Stimulated activated CD4-positive, alpha-beta T cell treated with anti-CD3 and anti-CD28 coated beads, Interleukin-15, amount 100 ng/mL, for 48 hours (primary cell): ENCODE results near the gene ADAM8.

Source experiments
- DNase-seq, 2 donors: peaks; one replicate each; pipeline ENCODE4 v3.0.0-alpha.2; 2020; ENCODE audit warnings: low read depth in 2 of 2

Gene ADAM8

DNA sequence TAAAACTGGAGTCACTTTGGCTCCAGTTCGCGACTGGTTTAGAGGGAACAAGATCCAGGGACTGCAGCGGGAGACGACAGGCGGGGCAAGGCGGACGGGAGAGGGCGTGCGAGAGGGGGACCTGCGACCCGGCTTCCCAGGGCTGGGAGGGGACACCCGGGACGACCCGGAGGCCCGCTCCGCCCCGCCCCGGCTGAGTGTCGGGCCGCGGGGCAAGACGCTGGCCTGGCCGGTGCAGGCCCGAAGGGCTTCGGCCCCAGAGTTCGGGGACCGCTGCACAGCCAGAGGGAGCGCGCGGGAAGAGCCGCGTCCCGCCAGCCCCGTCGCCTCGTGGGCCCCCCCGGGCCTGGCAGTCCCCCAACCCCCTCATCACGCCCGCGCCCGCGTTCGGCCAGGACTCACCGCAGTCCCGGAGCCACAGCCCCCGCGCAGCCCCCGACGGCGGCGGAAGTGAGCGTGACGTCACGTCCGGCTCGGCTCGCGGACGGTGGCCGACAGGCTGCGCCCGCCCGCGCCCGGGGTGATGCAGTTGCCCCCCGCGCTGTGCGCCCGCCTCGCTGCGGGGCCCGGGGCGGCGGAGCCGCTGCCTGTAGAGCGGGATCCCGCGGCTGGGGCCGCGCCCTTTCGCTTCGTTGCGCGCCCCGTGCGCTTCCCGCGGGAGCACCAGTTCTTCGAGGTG, 31.9 kb upstream of the ADAM8 start, which contains the start of the genes TUBGCP2 and ZNF511:
Gene TUBGCP2, minus strand, starts transcription at position 452 of the 679 bp plus-strand sequence. CDS start 5,931 bp downstream, outside the sequence.
Gene ZNF511, plus strand, starts transcription at position 494 of the 679 bp plus-strand sequence. Its CDS starts 30 bp downstream, at position 524.
- DNase-seq, result peak; percentile 81 to 86

DNA sequence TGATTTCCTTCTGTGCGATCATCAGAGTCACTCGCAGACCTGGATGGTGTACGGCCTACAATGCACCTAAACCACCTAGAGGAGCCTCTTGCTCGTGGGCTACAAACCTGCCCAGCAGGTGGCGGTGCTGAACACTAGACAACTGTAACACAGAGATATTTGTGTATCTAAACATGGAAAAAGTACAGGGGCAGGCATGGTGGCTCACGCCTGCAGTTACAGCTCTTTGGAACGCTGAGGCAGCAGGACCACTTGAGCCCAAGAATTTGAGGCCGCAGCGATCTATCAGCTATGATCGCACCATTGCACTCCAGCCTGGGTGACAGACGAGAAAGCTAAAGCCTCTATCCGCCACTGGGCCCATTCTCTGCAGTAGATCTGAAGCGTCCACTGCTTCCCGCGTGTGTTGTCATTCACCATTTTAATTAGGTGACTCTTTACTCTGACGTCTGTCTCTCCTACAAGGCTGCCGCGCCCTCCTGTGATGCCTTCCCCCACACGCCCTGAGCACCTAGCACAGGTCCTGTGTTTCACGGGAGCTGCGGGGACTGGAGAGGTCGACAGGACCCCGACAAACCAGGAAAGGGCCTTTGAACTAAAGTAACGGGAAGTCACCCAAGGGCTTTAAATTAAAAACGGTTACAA, 31.2 kb upstream of the ADAM8 start:
- DNase-seq, result peak; percentile 69 to 81

DNA sequence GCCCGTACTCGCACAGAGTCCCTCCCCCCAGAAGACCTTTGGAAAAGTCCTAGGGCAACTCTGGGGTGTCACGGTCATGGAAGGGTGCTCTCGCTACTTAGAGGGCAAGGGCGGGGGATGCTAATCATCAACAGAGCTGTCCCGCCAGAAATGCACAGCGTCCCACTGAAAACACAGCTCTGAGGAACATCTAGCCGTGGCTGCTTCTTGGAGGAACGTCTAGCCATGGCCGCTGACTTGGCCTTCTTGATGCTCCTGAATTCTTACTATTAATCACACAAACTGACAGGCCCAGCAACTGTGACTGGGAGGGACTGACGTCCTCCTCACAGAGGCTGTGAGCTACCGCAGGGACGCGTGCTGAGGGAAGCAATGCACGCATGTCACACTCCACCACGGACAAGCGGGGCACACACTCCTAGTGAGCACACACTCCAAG, 30.3 kb upstream of the ADAM8 start:
- no peak for DNase-seq

DNA sequence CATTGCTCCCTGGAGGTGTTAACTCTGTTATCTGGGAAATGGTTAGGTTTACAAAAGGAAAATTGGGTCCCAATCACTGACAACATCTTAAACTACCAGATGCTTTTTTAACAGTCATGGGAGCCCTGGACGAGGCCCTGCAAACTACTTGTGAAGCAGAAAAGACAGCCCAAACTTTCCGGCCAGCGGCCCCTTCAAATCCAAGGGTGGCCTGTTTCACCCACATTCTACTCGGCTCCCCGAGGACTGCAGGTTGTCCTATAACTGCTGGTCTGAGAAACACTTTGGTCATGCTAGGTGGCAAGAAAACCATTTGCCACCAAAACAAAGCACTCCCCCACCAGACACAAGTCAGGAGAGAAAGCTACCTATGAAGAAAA, 29.4 kb upstream of the ADAM8 start:
- DNase-seq, result no peak

DNA sequence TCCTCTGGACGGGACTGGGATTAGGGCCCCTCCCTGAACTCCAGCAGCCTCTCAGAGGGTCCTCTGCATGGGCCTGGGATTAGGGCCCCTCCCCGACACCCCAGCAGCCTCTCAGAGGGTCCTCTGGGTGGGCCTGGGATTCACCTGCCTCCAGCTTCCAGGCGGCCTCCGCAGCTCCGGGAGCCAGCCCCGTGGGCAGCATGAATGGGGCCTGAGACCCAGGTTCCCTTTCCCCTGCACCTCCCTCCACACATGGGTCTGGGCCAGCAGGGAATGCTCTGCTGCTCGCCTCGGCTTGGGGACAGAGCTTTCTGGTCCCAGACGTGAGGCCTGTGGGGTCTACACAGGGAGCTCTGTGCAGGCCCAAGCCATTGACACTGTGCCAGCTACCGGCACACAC, 26.5 kb upstream of the ADAM8 start:
- DNase-seq, result no peak

DNA sequence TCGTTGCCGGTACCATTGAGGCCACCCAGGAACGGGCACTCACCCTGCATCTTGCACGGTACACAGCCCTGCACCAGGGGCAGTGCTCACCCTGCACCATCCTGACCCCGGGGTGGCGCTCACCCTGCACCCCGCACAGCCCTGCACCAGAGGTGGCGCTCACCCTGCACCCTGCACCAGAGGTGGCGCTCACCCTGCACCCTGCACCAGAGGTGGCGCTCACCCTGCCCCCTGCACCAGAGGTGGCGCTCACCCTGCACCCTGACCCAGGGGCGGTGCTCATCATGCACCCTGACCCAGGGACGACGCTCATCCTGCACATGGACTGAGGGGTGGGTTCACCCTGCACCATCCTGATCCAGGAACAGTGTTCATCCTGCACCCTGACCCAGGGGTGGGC, 25.6 kb upstream of the ADAM8 start:
- DNase-seq, result no peak

DNA sequence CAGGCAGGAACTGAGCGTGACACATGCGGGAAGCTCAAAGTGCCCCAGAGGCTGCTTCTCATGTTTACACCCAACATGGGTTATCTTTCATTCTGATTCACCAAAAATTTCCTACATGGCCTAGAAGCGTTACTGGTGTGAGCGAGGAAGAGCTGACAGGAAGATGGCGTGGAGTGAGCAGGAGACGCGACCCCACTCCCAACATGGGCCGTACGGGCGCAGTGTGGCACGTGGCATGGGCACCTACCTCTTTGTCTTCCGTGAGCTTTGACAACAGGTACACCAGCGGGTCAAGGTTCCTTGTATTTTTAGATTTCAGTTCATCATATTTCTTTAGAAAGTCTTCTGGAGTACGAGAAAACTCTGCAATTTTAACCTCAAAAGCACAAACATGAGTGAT, 23.1 kb upstream of the ADAM8 start:
- no peak for DNase-seq

DNA sequence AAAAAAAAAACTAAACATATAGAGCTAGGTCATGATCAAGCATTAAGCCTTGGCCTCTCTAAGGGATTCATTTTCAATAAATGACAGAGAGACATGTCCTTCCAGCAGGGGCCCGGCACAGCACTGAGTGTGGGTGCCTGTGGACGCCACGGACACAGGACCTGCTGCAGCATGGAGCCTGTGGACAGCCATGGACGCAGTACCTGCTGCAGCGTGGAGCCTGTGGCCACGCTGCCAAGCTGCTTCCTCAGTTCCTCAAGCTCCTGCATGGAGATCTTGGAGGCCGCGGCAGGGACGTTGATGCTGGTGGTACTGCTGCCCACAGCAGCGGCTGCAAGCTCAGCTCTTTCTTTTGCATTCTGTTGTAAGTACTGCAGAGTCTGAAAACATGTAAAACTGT, 22.6 kb upstream of the ADAM8 start:
- DNase-seq, result no peak

DNA sequence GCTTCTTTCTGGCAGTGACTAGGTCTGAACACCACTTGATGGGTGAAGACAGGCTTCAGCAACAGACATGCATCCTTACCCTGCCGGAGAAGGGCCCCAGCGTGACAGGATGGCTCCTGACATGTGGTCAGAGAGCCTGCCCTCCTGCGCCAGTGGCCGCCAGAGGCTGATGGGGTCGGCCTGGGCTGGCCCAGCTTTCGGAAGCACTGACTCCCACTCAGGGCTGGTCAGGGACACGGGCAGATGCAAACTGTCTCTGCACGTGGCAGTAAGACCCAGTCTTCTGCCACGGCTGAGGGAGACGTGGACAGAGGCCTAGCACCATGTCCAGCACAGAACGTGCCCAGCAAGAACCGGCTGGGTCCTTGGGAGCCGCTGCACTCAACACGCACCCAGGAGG, 21.8 kb upstream of the ADAM8 start:
- no peak for DNase-seq

DNA sequence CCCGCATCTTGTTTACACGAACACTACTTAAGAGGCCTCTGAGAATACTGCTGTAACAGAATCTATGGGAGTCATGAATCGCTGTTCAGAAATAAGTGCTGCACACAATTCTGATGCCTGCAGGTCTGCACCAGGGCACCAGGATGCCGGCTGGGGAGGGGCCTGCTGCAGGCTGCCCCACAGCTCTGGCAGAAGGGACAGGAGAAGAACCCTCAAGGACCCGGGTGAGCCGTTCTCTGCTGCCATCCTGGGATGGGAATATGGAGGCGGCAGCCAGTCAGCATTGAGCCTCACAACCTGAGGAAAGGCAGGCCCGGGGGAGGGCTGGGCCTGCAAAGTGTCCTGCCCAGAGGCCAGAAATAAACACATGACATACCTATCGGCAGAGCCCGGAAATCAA, 20.8 kb upstream of the ADAM8 start:
- DNase-seq, result no peak

DNA sequence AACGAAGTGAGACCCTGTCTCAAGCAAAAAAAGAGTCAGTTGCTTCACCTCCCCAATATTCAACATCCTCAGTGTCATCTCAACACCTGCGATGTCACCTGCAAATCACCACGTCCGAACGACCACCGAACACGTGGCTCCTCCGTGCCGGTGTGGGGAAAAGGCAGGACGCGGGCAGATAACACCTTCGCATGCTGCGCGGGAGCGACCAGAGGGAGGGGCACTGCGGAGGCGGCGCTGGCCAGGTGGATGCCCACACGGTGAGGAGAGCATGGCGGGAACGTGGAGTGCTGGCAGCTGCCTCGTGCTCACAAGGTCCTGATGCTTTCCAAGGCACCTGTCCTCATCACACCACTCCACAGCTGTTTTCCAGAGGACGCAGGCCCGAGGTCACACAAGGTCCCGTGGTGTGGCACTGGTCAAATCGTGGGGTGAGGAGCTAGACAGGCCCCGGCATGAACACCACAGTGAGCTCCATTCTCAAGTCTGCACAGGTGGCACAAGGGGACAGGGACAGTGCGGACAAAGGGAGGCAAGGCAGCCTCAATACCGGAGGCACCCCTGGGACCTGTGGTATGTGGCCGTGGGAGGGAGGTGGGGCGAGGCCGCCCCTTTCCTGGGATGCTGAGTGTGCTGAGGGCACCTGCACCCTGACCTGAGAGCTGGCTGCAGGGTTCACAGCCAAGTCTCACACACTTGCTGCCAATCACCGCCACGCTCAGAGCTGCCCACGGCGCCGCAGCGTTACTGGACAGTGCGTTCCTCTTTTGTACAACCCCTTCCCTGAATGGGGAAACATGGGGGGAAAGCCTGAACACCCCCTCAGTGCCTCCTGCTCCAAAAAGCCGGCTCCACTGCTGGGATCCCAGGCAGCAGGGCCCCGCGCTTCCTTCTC, 19.0 kb upstream of the ADAM8 start:
- DNase-seq, result no peak

DNA sequence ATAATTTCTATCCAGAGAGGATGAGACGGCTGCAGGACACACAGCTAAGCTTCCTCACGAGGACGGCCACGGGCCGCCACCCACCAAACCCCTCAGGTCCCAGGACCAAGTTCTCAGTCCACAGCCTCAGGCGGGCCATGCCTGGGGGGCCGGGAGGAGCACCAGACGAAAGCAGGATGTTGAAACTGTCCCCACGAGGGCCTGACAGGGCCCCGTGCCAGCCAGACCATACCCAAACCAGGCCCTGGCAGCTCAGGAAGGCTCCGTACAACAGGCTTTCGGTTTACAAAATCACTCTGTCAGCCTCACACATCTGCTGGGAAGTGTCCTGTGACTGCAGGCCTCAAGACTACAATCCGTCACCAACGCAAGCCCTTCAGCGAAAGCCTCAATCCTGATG, 17.5 kb upstream of the ADAM8 start:
- DNase-seq, result no peak

DNA sequence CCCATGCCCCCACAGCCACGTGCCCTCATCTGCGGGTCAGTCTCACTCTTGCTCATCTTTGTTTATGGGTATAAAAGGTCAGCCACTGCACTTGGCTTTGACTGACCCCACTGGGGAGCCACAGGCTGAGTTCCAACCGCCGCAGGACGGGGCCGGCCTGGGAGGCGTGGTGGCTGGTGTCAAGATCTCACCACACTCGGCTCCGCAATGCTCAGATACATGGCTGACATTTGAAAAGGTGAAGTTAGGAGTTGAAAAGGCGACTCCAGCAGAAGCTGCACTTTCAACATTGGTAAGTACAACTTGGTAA, 17.1 kb upstream of the ADAM8 start:
- DNase-seq, result no peak

DNA sequence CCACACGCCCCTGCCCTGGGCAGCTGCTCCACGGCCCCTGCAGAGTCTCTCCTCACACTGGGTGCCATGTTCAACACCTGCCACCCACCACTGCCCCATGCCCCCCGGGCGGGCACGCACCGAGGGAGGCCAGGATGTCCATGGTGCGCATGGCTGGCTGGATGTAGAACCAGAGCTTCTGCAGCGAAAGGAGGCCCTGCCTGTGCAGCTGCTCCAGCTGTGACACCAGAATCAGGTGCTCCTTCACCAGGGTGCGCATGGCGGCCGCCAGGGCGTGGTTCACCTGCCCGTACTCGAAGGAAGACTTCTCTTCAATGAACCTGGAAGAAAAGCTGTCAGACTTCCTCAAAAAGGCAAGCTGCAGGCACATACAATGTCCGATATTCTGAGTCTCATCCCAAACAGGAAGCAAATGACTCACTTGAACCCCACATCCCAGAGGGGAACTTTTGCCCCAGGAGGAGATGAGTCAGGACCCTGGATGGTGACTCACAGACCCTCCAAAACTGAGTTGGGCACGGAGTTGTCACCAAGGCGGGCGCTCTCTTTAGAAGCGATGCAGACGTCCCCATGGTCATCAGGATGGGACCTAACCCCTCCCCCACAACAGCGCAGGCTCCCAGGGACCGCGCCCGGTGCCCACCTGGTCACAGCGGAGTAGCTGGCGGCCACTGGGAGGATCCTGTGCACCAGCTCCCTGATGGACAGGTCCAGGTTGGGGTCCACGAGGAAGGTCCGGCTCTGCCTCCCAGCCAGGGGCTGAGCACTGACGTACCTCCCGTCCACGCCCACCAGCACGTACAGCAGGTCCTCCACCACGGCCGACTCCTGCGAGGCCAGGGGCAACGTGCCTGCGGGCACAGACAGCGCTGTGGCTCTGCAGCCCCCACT, 16.5 kb upstream of the ADAM8 start:
- no peak for DNase-seq

DNA sequence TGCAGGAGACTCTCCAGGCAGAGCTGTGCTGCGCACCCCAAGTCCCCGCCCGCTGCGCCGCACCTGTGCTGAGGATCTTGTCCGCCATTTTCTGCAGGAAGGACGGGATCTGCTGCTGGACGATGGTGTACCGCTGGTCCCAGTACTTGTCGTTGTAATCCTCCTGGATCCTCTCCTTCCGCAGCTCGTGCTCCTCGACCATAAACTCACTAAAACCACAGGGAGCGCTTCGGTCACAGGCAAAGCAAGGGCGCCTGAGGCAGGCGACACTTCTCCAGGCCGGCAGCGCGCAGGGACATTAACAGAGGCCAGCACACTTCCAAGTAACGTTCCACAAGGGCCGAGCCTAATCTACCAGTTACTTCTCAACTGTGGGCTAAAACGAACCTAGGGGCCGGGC, 13.1 kb upstream of the ADAM8 start:
- no peak for DNase-seq

DNA sequence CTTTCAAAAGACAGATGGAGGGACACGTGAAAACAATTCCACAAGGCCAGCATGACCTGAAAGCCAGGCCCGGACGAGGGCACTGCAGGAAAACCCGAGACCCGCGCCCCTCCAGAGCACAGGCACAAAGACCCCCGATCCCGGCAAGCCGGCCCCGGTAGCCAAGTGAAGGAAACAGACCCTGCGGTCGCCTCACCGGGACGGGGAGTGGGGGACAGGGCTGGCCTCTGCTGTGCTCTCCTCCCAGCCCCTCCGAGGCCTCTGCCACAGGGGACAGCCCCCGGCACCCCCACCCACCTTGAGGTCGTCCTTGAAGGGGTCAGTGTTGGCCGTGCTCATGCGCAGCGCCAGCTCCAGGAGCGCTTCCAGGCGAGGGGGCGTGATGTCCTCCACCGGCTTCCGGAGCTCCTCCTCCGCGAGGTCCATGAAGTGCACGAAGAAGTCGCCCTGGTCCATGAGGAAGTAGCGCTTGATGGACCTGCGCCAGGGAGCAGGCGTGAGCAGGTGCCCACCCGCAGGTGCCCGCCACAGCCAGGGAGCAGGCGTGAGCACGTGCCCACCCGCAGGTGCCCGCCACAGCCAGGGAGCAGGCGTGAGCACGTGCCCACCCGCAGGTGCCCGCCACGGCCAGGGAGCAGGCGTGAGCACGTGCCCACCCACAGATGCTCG, 11.3 kb upstream of the ADAM8 start:
- no peak for DNase-seq

DNA sequence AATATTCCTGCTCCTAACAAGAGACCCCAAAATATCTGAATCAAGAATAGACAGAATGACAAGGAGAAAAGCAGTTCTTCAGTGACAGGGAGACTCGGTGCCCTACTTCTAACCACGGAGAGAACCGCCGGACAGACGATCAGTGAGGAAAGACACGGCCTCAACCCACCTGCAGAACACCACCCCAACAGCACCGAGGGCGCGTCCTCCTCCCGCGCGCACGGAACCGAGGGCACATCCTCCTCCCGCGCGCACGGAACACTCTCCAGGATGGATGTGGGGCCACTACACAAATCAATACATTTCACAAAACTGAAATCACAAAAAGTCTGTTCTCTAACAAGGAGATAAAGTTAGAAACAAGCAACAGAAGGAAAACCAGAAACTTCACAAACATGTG, 9.7 kb upstream of the ADAM8 start:
- no peak for DNase-seq

DNA sequence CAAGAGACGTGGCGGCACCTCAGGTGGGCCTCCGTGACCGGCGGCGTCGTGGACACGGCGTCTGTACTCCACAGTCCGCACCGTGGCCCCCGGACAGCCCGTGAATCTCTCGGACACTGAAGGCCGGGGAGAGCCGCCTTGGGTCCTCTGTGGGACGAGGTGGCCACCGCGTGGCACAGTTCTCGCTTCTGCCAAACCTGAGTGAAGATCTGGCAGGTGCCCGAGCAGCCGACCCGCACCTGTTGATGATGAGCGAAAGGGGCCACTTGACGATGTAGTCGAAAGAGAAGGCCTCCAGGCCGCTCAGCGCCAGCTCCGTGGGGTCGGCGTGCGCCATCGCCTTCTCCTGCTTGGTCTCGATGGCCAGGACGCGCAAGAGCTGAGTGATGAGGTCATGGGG, 8.5 kb upstream of the ADAM8 start:
- DNase-seq, result no peak

DNA sequence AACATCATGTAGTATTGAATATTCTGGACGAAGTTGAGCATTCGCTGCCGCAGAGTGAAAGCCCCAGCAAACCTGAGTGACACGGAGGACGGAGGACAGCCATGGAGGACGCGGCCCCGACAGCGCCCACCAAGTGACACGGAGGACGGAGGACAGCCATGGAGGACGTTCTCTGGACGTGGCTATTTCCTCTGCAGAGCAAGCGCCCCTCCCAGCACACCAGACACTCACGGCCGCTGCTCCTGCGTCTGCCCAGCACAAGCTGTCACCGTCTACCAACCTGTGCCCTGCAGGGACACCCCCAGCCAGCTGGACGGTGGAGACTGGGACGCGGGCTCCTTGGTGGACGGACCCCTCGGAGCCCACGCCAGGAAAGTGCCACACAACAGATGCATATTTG, 7.3 kb upstream of the ADAM8 start:
- DNase-seq, result no peak

DNA sequence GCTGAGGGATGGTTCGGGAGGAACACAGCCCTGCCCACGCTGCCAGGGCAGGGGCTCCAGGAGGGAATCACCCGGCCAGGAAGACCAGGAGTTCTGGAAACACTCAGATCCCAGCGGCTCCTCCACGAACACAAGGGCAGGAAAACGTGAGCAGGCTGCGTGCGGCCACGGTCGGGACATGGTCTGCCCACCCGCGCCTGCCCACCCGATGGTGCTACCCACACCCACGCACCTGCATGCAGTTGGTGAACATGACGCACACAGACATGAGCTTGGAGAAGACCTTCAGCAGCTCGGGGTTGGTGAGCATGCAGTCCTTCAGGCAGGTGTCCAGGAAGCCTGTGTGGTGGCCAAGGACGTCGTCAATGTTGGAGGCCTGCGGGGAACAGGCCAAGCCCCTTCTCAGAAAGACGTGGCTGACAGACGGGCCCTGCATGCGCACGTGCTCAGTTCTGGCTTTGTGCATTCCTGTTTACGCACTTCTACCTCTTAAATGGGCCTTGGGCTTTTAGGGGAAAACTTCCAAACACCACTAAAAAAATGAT, 6.2 kb upstream of the ADAM8 start:
- no peak for DNase-seq
